Keratinocyte (primary cell): ENCODE data around the gene AKNA.

Source experiments
- EZH2 ChIP-seq: IDR thresholded peaks from one replicate; pipeline ENCODE4 v1.6.1; 2012; ENCODE audit warnings: inconsistent platforms, mild to moderate bottlenecking, low read length, moderate library complexity
- TF ChIP-seq, protein P1 (sequence below), 3 experiments: IDR thresholded peaks in 1 of 3; conservative IDR thresholded peaks in 1 of 3; optimal IDR thresholded peaks in 1 of 3; 2 replicates in 2 of 3; 3 replicates in 1 of 3; pipeline versions ENCODE3 to v1.5.1; 2011; ENCODE audit warnings: low read length in 3 of 3, mild to moderate bottlenecking in 3 of 3, moderate library complexity in 2 of 3, control low read depth in 1 of 3, inconsistent platforms in 1 of 3; ENCODE audit not compliant: insufficient read depth in 2 of 3; ENCODE audit errors: extremely low read depth in 1 of 3

DNA sequence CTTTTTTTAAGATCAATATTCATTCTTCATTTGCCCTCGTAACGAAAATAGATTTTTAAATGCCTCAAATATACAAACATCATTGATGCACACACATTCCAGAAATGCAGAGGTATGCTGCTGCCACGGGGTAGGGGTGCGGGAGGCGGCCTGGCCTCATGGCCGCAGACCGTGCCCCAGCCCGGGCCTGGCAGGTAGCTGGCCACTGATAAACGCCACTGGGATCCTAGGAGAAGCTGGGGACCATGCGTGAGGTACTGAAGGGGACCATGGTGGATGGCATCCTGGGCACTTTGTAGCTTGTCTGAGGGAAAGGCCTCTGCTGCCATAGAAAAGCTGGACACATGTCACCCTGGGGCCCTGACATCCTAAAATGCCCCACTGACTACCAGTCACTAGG, 51.6 kb downstream of the AKNA start:
- TF ChIP-seq, protein P1, sequence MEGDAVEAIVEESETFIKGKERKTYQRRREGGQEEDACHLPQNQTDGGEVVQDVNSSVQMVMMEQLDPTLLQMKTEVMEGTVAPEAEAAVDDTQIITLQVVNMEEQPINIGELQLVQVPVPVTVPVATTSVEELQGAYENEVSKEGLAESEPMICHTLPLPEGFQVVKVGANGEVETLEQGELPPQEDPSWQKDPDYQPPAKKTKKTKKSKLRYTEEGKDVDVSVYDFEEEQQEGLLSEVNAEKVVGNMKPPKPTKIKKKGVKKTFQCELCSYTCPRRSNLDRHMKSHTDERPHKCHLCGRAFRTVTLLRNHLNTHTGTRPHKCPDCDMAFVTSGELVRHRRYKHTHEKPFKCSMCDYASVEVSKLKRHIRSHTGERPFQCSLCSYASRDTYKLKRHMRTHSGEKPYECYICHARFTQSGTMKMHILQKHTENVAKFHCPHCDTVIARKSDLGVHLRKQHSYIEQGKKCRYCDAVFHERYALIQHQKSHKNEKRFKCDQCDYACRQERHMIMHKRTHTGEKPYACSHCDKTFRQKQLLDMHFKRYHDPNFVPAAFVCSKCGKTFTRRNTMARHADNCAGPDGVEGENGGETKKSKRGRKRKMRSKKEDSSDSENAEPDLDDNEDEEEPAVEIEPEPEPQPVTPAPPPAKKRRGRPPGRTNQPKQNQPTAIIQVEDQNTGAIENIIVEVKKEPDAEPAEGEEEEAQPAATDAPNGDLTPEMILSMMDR (optimal IDR thresholded peaks at IDR 0.05 in 1 of 3, IDR thresholded peaks at IDR 0.05 in 1 of 3, conservative IDR thresholded peaks at IDR 0.05 in 1 of 3; ENCODE audit: extremely low read depth in 1 of 3, insufficient read depth in 2 of 3, low read length in 3 of 3), result no peak
- TF ChIP-seq EZH2, result no peak
